ENCODE measurements around the gene ADAM8.

The ADAM8 gene

DNA sequence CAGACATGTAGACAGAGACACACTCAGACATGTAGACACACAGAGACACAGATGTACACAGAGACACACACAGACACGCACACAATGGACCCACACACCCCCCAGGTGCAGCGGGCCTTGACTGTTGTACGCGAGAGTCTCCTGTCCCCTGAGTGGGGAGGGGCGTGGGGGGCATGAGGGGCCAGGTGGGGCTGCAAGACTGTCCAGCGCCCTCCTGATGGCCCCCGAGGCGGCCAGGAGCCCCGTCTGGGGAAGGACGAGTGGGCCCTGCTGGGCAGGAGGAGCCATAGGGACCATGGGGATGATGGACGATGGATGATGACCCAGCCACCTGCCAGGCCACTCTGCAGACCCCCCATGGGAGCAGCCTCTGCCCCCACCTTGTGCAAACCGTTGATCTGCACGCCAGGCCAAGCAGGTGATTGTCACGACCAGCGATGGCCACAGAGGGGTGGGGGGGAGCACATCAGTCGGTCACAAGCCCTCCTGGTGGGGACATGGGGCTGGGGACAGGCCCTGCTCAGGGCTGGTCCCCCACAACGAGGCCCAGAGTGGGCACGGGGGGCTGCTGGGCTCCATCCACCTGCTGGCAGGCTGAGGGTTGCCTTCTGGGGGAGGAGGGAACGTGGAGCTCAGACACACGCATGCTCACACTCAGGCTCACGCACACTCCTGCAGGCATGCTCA is 27.4 kb downstream of the ADAM8 start:
- H3K27me3 Mint-ChIP-seq: peaks cover 17% of the 10 kb centered on the region
- H3K4me1 Mint-ChIP-seq: peaks cover 12% of the 10 kb centered on the region
- no peak for DNase-seq (ENCODE audit: low spot score in 2 of 2)
- no peak overlapping the region for H3K27ac Mint-ChIP-seq
- H3K4me3 Mint-ChIP-seq: no peak overlapping the region
- H3K9me3 Mint-ChIP-seq: no peaks in the 10 kb centered on the region
- ATAC-seq (ENCODE audit: low read depth): peak; percentile 39
- H3K36me3 Mint-ChIP-seq: no peaks in the 10 kb centered on the region

DNA sequence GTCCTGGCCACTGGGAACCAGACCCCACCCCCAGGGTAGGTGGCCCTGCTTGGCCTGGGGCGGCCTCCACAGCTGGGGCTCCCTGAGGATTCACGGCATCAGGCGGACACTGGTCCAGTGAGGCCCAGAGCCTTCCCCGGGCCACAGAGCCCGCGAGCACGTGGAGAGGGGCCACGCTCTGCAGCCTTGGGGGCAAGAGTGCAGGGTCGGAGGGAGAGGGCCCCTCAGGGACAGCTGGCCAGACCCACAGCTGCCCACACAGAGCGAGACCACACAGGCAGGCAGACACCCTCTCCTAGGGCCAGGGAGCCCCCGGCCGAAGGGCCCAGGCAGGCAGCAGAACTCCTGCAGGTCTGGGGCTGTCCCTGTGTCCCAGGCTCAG is 28.3 kb downstream of the ADAM8 start:
- H3K4me1 Mint-ChIP-seq: peaks cover 12% of the 10 kb centered on the region
- H3K27ac Mint-ChIP-seq: no peak overlapping the region
- DNase-seq (ENCODE audit: low spot score in 2 of 2) (no peak), ATAC-seq (ENCODE audit: low read depth) (no peak)
- no peaks in the 10 kb centered on the region for H3K36me3 Mint-ChIP-seq
- H3K9me3 Mint-ChIP-seq: no peaks in the 10 kb centered on the region
- no peak overlapping the region for H3K4me3 Mint-ChIP-seq
- peaks cover 17% of the 10 kb centered on the region for H3K27me3 Mint-ChIP-seq

- H3K27me3 Mint-ChIP-seq: peaks cover 20% of the 10 kb centered on the region
- H3K9me3 Mint-ChIP-seq: no peaks in the 10 kb centered on the region
- peaks cover 16% of the 10 kb centered on the region for H3K4me1 Mint-ChIP-seq
- no peak overlapping the region for H3K27ac Mint-ChIP-seq
- ATAC-seq (ENCODE audit: low read depth) (no peak), DNase-seq (ENCODE audit: low spot score in 2 of 2) (no peak)
- H3K4me3 Mint-ChIP-seq: no peak overlapping the region
- no peaks in the 10 kb centered on the region for H3K36me3 Mint-ChIP-seq
These were observed 28.9 kb downstream of the ADAM8 start for GRCh38 chr10:133247681-133248333.

- peaks cover 21% of the 10 kb centered on the region for H3K27me3 Mint-ChIP-seq
- no peaks in the 10 kb centered on the region for H3K36me3 Mint-ChIP-seq
- H3K27ac Mint-ChIP-seq: no peak overlapping the region
- ATAC-seq (ENCODE audit: low read depth) (no peak), DNase-seq (ENCODE audit: low spot score in 2 of 2) (no peak)
- no peaks in the 10 kb centered on the region for H3K9me3 Mint-ChIP-seq
- H3K4me3 Mint-ChIP-seq: no peak overlapping the region
- H3K4me1 Mint-ChIP-seq: peaks cover 27% of the 10 kb centered on the region
These were observed 30.4 kb downstream of the ADAM8 start for GRCh38 chr10:133246236-133246626.

- ATAC-seq (ENCODE audit: low read depth) (no peak), DNase-seq (ENCODE audit: low spot score in 2 of 2) (no peak)
- no peak overlapping the region for H3K4me3 Mint-ChIP-seq
- H3K9me3 Mint-ChIP-seq: no peaks in the 10 kb centered on the region
- H3K27ac Mint-ChIP-seq: peak overlapping the region; percentile 62
- H3K27me3 Mint-ChIP-seq: peaks cover 21% of the 10 kb centered on the region
- no peaks in the 10 kb centered on the region for H3K36me3 Mint-ChIP-seq
- H3K4me1 Mint-ChIP-seq: peaks cover 31% of the 10 kb centered on the region
These were observed 31.0 kb downstream of the ADAM8 start for GRCh38 chr10:133245439-133246235.

DNA sequence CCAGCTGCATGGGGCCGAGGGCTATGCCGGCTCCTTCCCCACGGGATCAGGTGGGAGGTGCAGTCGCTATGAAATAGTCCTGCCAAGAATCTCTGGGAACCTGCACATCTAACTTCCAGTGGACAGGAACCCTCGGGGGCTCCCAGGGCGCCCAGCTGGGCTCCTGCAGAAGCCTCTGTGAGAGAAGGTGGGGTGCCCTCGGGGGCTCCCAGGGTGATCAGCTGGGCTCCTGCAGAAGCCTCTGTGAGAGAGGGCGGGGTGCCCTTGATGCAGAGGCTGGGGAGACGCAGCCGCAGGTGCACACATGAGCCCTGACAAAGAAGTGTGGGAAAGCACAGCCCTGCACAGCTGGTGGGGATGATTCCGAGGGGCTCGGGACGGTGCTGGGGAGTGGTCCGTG is 33.1 kb downstream of the ADAM8 start:
- DNase-seq (ENCODE audit: low spot score in 2 of 2) (no peak), ATAC-seq (ENCODE audit: low read depth) (no peak)
- no peak overlapping the region for H3K4me3 Mint-ChIP-seq
- H3K4me1 Mint-ChIP-seq: peaks cover 26% of the 10 kb centered on the region
- H3K27me3 Mint-ChIP-seq: peaks cover 11% of the 10 kb centered on the region
- H3K27ac Mint-ChIP-seq: no peak overlapping the region
- no peaks in the 10 kb centered on the region for H3K36me3 Mint-ChIP-seq
- no peaks in the 10 kb centered on the region for H3K9me3 Mint-ChIP-seq

- peaks cover 11% of the 10 kb centered on the region for H3K27me3 Mint-ChIP-seq
- H3K4me3 Mint-ChIP-seq: peak overlapping the region; percentile 67
- no peaks in the 10 kb centered on the region for H3K9me3 Mint-ChIP-seq
- no peak for ATAC-seq (ENCODE audit: low read depth)
- H3K4me1 Mint-ChIP-seq: peaks cover 26% of the 10 kb centered on the region
- no peak for DNase-seq (ENCODE audit: low spot score in 2 of 2)
- H3K27ac Mint-ChIP-seq: no peak overlapping the region
- no peaks in the 10 kb centered on the region for H3K36me3 Mint-ChIP-seq
These were observed 33.9 kb downstream of the ADAM8 start for GRCh38 chr10:133242611-133243356.

DNA sequence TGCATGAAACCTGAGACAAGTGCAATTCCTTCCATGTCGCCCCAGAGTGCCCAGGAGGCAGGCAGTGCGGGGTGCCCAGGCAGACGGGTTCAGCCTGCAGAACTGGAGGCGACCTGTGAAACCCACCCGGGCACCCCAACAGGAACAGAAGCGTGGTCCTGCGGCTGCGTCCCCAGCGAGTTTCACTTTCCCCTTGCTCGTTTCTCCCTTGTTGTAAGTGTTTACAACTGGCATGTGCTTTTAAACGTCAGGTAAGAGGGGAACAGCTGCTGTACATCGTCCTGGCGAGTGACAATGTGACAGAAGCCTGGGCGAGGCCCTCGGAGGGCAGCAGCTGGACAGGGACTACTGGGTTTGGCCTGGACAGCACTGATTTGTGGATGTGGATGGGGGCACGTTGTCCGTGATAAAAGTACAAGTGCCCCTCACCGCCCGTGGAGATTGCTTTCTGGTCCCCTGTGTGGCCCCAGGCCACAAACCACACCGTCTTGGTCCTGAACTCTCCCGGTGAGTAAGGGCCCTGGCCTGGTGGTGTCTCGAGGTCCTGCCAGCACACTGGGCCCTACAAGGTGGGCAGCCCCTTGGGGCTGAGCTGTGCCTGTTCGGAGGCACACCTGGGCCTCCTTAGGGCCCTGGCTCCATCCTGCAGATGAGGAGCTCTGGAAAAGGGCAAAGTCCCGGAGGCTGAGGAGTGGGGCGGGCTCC is 35.0 kb downstream of the ADAM8 start:
- Mint-ChIP-seq H3K4me1 (peaks cover 24% of the 10 kb centered on the region), H3K27ac (peak overlapping the region; percentile 15), H3K27me3 (peaks cover 11% of the 10 kb centered on the region), H3K4me3 (peak overlapping the region; percentile 81), H3K36me3 (no peaks in the 10 kb centered on the region), H3K9me3 (no peaks in the 10 kb centered on the region)
- peak; percentile 61 for ATAC-seq (ENCODE audit: low read depth)
- no peak for DNase-seq (ENCODE audit: low spot score in 2 of 2)

GRCh38 chr10:133239990-133240389 is 36.7 kb downstream of the ADAM8 start:
- no peak for ATAC-seq (ENCODE audit: low read depth)
- H3K36me3 Mint-ChIP-seq: no peaks in the 10 kb centered on the region

DNA sequence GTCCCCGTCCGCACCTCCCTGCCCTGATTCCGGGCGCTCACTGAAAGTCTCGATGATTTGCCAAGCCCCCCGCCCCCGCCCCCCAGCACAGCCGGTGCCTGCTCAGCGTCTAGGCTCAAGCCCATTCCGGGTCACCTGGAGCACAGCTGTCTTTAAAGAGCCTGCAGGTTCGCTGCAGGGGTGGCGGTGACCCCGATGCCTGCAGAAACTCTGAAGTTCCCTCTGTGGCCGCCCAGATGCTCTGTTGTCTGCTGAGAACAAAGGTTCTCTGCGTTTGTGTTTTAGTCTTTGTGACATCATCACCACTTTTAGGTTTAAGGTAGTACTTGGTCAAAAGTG is 38.2 kb downstream of the ADAM8 start:
- Mint-ChIP-seq H3K9me3 (no peaks in the 10 kb centered on the region), H3K4me1 (peaks cover 31% of the 10 kb centered on the region), H3K27ac (no peak overlapping the region), H3K36me3 (no peaks in the 10 kb centered on the region), H3K27me3 (peaks cover 13% of the 10 kb centered on the region), H3K4me3 (no peak overlapping the region)
- DNase-seq (ENCODE audit: low spot score in 2 of 2) (no peak), ATAC-seq (ENCODE audit: low read depth) (no peak)

More at GRCh38 chr10:133239990-133240389, 36.7 kb downstream of the ADAM8 start:
- Mint-ChIP-seq H3K4me1 (peaks cover 31% of the 10 kb centered on the region), H3K9me3 (no peaks in the 10 kb centered on the region), H3K27ac (no peak overlapping the region), H3K4me3 (no peak overlapping the region), H3K27me3 (peaks cover 11% of the 10 kb centered on the region)
- no peak for DNase-seq (ENCODE audit: low spot score in 2 of 2)

DNA sequence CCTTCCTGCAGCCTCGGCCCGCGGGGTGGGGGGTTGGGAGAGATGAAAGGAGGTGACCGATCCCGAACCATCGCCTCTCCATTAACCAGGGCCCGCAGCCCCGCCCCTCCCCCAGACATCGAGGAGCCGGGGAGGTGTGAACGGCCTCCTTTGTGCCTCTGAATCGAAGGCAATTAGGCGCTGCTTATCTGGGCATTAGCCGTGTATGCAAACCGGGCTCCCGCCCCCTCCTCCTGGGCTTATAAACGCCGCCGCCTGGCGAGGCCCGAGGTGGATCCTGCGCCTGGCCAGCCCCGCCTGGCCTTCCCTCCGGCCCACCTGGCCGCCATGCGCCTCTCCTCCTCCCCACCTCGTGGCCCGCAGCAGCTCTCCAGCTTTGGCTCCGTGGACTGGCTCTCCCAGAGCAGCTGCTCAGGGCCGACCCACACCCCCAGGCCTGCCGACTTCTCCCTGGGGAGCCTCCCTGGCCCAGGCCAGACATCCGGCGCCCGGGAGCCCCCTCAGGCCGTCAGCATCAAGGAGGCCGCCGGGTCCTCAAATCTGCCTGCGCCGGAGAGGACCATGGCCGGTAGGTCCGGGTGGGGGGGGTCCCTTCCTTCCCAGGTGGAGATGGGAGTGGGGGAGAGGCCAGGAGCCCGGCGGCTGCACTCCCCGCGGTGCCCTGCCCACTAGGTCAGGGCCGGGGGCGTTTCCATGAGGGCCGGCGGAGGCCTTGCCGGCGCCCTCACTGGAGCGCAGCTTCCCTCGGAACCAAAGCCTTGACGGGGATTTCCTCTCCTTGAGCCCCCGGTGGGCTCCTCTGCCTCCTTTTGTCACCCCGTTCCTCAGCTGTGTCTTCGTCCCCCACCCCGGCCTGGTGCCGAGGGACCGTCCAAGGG is 38.8 kb downstream of the ADAM8 start, which contains the start of gene VENTX:
TSS of gene VENTX (plus strand) at position 268 of the 878 bp plus-strand sequence. CDS start at position 328, 60 bp downstream.
- H3K4me3 Mint-ChIP-seq: peak within 1 kb of the TSS; percentile 73
- peaks cover 9% of the 10 kb centered on the region for H3K27me3 Mint-ChIP-seq

GRCh38 chr10:133237241-133237587 is 39.5 kb downstream of the ADAM8 start:
- Mint-ChIP-seq H3K4me3 (peak overlapping the region; percentile 73), H3K36me3 (no peaks in the 10 kb centered on the region), H3K27me3 (peaks cover 9% of the 10 kb centered on the region), H3K27ac (no peak overlapping the region), H3K9me3 (no peaks in the 10 kb centered on the region), H3K4me1 (peaks cover 22% of the 10 kb centered on the region)
- ATAC-seq (ENCODE audit: low read depth): no peak
- no peak for DNase-seq (ENCODE audit: low spot score in 2 of 2)

More for the DNA sequence above, 38.8 kb downstream of the ADAM8 start, which contains the start of gene VENTX:
- DNase-seq (ENCODE audit: low spot score in 2 of 2) (no peak), ATAC-seq (ENCODE audit: low read depth) (no peak)
- Mint-ChIP-seq H3K27ac (no peak within 1 kb of the TSS), H3K9me3 (no peaks in the 10 kb centered on the region), H3K36me3 (no peaks in the 10 kb centered on the region), H3K4me1 (peaks cover 26% of the 10 kb centered on the region)
